SH-SY5Y (cell line): ENCODE results near the gene RSU1.

Source experiments
- GATA2 ChIP-seq: IDR thresholded peaks from 2 replicates; pipeline ENCODE4 v1.6.1; 2011; ENCODE audit warnings: mild to moderate bottlenecking, low read depth, low read length
- GATA3 ChIP-seq: IDR thresholded peaks from 2 replicates; pipeline ENCODE4 v1.6.1; 2011; ENCODE audit warnings: low read depth, mild to moderate bottlenecking, low read length, moderate library complexity

DNA sequence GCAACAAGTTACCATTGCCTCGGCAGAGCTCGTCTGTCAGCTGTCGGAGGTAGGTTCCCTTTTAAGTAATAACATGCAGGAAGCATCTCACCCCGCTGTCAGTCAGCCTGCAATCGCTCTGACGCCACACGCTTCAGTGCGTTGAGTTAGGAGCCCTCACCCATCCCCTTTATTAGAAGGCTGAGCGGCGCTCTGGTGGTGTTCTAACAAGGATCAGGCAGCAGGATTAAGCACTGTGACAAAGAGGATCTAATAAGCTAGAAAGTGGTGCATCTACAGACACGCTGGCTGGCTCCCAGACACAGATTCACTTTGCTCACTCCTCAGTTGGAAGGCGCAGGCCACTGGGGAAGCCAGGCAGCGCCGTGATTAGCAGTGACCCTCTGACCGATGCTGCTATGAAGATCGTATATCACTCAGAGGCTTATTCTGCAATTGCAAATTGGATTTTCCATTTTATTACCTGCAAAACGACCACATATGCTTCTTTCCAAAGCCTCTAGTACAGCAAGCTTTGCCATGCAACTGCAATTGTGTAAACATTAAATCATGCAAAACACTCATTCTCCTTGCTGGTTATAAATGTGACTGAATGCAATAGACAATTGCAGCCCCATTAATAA, 117.7 kb downstream of the RSU1 start:
- TF ChIP-seq GATA2: no peak
- TF ChIP-seq GATA3: no peak
